ENCODE data around the gene PIWIL1.

- TF ChIP-seq POLR2AphosphoS5 (IDR thresholded peaks at IDR 0.05; ENCODE audit: low read depth, low read length) (no peak), TAF1 (IDR thresholded peaks at IDR 0.05; ENCODE audit: borderline replicate concordance, insufficient read depth, low read length) (no peak), REST (IDR thresholded peaks at IDR 0.05; ENCODE audit: insufficient read depth in 1 of 2, low read depth in 2 of 2, low read length in 2 of 2) (no peak)
Measured at GRCh38 chr12:130367523-130367922, 29.8 kb downstream of the PIWIL1 start.
